ENCODE measurements around the gene FGF13. TPM values are rescaled to one million over a fixed set of nuclear protein-coding genes. Genes with fewer than 3 reads are reported as not detected.

The FGF13 gene
- total and polyA plus RNA-seq, 2 donors (not counting 3 experiments of a cell fraction or from before 2014, with no cell fraction given), result 0.07 to 0.20 TPM

DNA sequence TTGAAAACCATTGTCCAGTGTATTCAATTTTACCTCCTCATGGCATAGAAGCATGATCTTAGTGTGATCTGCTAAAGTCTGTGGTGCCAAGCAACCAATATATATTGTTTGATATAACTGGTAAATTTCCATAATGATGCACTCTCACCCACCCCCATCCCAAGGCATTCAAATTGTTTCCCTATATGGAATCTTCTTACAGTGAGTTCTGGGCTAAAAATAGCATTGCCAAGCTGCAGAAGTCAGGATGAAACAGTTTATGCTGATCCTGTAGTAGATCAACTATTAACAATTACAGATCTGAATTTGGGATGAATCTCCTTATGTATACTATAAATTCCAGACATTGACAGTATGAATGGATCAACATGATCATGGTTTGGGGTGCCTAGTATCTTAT, 20.9 kb downstream of the FGF13 start:
- Histone ChIP-seq H3K9me3 (replicated peaks; ENCODE audit: control insufficient read depth, insufficient read depth, low read length) (no peaks in the 10 kb centered on the region), H3K9ac (replicated peaks; ENCODE audit: extremely low read depth, insufficient read depth, low read length) (no peak overlapping the region), H3K36me3 (ENCODE audit: control insufficient read depth in 2 of 2, extremely low read depth in 1 of 2, insufficient read depth in 2 of 2, low read length in 2 of 2) (no peaks in the 10 kb centered on the region), H3K27ac (ENCODE audit: insufficient read depth, low read depth, low read length) (no peak overlapping the region), H2AFZ (ENCODE audit: low read depth, low read length) (no peak overlapping the region), H3K27me3 (ENCODE audit: control insufficient read depth in 2 of 2, insufficient read depth in 2 of 2, low read length in 2 of 2) (no peaks in the 10 kb centered on the region), H3K4me2 (ENCODE audit: insufficient read depth, low read length) (no peak overlapping the region), H3K4me3 (replicated peaks in 1 of 3; ENCODE audit: insufficient read depth in 1 of 3, low read depth in 1 of 3, low read length in 3 of 3) (no peak overlapping the region), H3K79me2 (ENCODE audit: control insufficient read depth, insufficient read depth, low read length) (no peaks in the 10 kb centered on the region), H4K20me1 (replicated peaks; ENCODE audit: control insufficient read depth, extremely low read depth, insufficient read depth, low read length) (no peaks in the 10 kb centered on the region), H3K9me1 (replicated peaks; ENCODE audit: control insufficient read depth, extremely low read depth, insufficient read depth, low read length) (no peaks in the 10 kb centered on the region), H3K4me1 (ENCODE audit: control insufficient read depth, extremely low read depth, insufficient read depth, low read length) (no peaks in the 10 kb centered on the region)
- dilution Hi-C loops (cut with MboI; ENCODE audit: extremely low pct_ligation_motif_present, low sequenced_read_pairs), result no loop called here
- DNase-seq (ENCODE audit: low read depth, low spot score) (no peak), FAIRE-seq (no peak)
- CTCF ChIA-PET, result no interaction called here
- intact Hi-C loops (cut with micrococcal nuclease), result no loop called here
- no TSS peak for BruUV-seq (replicated peaks)
- TF ChIP-seq MYC (IDR thresholded peaks at IDR 0.05; ENCODE audit: low read depth, low read length) (no peak), GATA2 (IDR thresholded peaks at IDR 0.05; ENCODE audit: insufficient read depth, insufficient read length, low read depth, low read length) (no peak), EZH2 (IDR thresholded peaks at IDR 0.05; ENCODE audit: borderline replicate concordance, low read depth, low read length, severe bottlenecking) (no peak), POLR2A (IDR thresholded peaks at IDR 0.05; ENCODE audit: low read depth, low read length) (no peak), JUN (IDR thresholded peaks at IDR 0.05; ENCODE audit: borderline replicate concordance, insufficient read depth, insufficient read length, low read depth) (no peak), FOS (IDR thresholded peaks at IDR 0.05; ENCODE audit: borderline replicate concordance, insufficient read depth, low read length) (no peak), POLR2AphosphoS5 (IDR thresholded peaks at IDR 0.05; ENCODE audit: insufficient read depth, low read depth, low read length) (no peak)
- TF ChIP-seq, protein P1, sequence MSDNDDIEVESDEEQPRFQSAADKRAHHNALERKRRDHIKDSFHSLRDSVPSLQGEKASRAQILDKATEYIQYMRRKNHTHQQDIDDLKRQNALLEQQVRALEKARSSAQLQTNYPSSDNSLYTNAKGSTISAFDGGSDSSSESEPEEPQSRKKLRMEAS (IDR thresholded peaks at IDR 0.05; ENCODE audit: insufficient read depth, insufficient read length), result no peak
- TF ChIP-seq, protein P2, sequence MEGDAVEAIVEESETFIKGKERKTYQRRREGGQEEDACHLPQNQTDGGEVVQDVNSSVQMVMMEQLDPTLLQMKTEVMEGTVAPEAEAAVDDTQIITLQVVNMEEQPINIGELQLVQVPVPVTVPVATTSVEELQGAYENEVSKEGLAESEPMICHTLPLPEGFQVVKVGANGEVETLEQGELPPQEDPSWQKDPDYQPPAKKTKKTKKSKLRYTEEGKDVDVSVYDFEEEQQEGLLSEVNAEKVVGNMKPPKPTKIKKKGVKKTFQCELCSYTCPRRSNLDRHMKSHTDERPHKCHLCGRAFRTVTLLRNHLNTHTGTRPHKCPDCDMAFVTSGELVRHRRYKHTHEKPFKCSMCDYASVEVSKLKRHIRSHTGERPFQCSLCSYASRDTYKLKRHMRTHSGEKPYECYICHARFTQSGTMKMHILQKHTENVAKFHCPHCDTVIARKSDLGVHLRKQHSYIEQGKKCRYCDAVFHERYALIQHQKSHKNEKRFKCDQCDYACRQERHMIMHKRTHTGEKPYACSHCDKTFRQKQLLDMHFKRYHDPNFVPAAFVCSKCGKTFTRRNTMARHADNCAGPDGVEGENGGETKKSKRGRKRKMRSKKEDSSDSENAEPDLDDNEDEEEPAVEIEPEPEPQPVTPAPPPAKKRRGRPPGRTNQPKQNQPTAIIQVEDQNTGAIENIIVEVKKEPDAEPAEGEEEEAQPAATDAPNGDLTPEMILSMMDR (IDR thresholded peaks at IDR 0.05; ENCODE audit: extremely low read depth in 1 of 2, insufficient read depth in 1 of 2, low read depth in 1 of 2, low read length in 2 of 2), result no peak
- POLR2A ChIA-PET, result no interaction called here
